Stimulated activated CD4-positive, alpha-beta T cell treated with anti-CD3 and anti-CD28 coated beads, Interleukin-1b, Interleukin-23, amount 100 ng/mL, for 24 hours (primary cell): ENCODE results near the gene CBFA2T2.
A peak's percentile ranks its signal among the peaks of the same experiment; 100 is the strongest.

Experiments used
- DNase-seq, 4 experiments: peaks; one replicate each; pipeline ENCODE4 v3.0.0-alpha.2; 2020; ENCODE audit warnings: low read depth in 4 of 4, low spot score in 1 of 4

CBFA2T2 gene

DNA sequence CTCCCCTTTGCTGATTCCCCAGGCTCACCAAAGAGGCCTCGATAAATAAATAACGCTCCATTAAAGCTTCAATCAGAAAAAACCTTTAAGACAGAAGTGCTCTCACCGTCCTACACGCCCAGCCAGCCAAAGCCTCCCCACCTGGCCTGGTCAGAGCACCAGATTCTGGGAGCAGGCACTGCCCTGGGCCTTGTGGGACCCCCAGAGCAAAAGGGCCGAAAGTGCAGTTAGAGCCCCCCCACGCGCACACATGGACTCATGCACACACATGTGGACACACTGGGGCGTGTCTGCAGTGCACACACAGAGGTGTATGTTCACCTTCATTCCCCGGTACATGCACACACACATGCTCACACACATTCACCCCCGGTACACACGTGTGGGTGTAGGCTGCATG lies 186.2 kb downstream of the CBFA2T2 start:
- no peak for DNase-seq

DNA sequence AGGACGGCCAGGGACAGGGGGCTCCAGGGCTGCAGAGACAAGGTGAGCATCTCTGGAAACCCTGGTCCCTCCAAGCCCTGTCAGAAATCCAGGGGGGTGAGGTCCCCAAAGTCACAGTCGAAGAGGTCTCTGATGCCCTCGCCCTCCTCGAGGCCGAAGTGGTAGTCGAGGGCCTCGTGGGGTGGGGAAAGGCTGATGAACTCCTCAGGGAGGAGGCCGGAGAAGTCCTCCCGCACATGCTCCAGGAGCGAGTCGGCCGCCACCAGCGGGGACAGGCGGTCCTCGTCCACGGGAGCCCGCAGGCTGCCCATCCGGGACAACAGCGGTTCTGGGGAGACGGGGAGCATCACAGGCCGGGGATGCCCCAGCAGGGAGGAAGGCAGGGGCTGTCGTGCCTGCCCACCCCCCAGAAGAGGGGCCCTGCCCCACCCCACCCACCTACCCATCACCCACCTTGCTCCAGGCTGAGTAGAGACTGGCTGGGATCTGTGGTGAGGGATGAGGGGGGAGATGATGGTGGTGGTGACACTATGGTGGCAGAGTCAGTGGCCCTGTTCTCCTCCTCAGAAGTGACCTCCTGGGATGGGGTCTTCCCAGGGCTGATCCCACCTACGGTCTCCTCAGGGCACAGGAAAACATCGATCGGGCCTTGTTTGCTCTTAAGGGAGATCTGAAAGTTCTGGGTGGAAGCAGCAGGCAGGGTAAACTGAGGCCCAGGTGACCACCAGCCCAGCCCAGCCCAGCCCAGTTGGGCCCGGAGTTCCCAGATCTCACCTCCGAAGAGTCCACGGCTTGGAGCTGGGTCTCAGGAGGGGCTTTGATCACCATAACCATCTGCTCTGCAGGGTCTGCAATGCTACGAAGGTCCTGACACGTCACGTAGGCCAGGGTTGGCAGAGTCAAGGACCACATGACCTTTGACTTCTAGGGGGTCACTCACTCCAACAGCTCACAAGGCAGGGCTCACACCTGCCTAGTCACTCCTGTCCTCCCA lies 187.1 kb downstream of the CBFA2T2 start:
- DNase-seq = no peak

GRCh38 chr20:33677991-33678702 lies 188.3 kb downstream of the CBFA2T2 start:
- no peak for DNase-seq

GRCh38 chr20:33679758-33680485 lies 190.0 kb downstream of the CBFA2T2 start:
- no peak for DNase-seq

GRCh38 chr20:33680686-33681085 lies 190.8 kb downstream of the CBFA2T2 start:
- DNase-seq = no peak

DNA sequence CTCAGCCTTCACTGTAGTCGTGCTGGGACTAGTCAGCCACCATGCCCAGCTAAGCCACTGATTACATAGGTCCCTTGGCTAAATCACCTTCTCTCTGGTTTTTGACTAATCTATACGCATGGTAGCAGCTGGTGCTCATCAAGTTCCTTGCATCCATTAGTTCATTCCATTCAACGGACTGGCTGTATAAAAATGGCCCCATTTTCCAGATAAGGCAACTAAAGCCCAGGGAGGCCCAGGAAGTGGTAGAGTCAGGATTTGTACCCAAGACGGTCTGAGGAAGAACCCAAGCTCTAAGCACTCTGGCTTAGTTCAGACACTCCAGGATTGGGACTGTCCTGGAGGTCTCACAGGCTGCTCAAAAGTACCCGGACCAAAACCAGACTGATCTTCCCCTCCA lies 191.4 kb downstream of the CBFA2T2 start:
- no peak for DNase-seq

DNA sequence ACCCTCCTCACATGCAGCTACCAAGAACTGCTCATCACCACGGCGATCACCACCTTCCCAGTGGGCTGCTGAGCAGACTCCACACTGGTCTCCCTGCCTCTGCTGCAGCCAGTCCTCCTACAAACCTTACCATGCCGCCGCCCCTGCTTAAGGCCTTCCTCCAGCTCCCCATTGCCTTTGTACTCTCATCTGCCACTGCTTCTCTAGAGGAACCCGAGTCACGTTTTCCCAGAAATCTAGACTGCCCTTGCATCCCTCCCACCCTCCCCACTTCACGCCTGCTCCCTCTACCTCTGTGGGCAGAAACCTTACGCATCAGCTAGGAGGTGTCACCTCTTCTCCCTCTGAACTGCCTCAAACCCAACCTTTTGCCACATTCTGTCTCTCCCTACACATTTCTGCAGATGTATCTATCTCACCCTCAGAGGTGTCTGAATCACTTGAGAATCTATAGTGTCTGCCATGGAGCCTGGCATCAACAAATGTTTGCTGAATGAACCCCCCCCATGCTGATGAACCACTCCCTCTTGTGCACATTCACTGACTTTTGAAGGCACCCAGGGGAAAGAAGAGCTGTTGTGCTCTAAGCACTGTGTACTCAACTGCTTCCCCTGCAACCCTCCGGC lies 191.9 kb downstream of the CBFA2T2 start:
- no peak for DNase-seq

DNA sequence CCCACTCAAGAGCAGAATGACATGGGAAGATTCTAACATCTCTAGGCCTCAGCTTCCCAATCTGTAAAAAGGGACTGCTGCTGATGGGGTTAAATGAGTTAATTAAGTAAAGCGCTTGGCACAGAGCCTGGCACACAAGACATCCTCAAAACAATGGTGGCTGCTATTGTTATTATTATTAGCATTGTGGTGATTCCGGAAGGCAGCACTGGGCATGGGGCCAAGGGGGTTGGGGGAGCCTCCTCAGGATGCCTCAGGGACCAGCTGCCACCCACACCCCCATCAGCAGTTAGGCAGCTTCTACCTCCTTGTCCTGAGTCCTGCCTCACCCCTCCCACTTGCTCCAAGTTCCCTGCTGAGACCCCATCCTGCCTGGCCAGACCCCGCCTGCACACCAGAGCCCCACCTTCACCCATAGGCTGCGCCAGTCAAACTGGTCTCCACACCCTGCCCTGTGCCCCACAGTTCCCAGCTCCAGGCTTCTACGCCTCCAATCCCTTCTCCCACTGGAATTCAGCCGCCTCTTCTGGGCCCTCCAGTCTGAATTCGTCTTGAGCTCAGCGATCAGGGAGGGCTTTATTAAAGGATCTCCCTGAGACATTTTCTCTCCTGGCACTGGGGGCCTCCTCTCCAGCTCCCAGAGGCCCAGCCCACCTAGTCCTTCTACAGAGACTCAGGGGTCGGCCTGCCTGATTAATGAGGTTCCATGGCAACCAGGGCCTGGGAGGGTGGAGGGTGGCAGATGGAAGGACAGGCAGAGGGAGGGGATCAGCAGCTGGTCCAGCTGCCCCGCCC lies 194.8 kb downstream of the CBFA2T2 start:
- DNase-seq = no peak

DNA sequence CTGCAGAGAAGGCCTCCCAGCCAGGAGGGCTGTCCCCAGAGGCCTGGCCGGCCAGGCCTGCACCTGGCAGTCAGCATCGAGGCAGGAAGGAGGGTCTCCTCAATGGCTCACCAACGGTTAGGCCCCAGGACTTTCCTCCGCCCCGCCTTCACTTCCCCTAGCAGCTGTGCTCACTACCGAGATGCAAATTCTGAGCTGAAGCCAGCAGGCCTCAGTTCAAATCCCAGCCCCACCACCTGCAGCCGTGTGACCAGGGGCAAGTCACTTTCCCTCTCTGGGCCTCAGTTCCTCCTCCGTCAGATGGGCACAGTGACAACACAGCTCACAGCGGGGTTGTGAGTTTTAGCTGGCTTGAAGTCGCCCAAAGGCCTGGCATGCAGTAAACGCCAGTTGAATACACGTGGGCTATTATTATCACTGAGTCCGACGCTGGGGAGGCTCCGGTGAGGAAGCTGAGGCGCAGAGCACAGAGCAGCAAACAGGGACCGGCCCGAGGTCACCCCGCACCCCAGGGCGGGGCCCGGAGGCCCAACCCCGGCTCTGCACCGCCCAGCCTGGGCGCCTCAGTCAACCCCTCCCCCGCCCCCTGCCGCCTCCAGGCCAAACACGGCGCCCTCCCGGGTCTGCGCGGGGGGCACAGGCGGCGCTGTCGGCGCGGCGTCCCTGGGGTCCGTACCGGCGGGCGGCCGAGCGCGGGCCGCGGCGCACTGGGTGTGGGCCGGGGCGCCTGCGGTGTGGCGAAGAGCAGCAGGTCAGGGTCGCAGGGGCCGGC lies 195.6 kb downstream of the CBFA2T2 start:
- DNase-seq = peak in 3 of 4 experiments; percentile 40 to 79 (median 57)

DNA sequence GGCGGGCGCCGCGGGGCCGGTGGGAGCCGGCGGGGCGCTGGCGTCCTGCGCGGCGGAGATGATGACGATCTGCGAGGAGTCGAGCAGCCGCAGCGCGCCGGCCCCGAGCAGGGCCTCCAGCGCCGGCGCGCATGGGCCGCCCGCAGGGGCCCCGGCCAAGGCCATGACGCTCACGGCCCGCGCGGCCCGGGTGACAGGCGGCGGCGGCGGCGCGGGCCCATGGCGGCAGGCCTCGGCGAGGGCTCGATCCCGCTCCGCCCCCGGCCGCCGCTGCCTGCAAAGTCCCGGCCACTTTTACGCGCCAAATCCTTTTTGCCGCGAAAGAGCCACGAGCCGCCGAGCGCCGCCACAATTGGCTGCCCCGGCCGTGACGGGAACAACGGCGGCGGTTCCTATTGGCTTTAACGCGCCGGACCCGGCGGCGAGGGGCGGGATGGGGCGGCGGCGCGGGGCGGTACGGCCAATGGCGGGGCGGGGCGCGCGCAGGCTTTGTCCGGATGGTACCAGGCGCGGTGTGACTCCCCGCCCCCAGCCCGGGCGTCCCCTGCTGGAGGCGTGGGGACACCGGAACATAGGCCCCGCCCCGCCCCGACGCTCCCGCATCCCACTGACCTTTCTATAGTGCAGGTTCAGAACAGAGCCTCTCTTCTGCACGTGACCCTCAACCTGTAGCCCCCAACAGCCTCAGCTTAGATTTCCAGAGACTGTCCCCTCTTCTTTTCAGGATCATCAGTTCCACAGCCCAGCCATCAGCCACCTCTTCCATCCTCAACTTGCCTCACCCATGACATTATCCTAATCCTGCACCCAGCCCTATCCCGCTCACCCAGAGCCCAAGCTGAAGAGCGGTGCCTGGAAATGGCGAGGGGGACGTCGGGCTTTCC lies 196.4 kb downstream of the CBFA2T2 start, which contains the start of gene E2F1:
E2F1 (minus strand) TSS at position 286 of the 884 bp plus-strand sequence; CDS start at position 165, 121 bp downstream.
- peak; percentile 88 to 97 (median 93) for DNase-seq

GRCh38 chr20:33686984-33687366 lies 197.1 kb downstream of the CBFA2T2 start:
- no peak for DNase-seq

- no peak for DNase-seq
Observed at GRCh38 chr20:33687370-33687915, 197.5 kb downstream of the CBFA2T2 start.

DNA sequence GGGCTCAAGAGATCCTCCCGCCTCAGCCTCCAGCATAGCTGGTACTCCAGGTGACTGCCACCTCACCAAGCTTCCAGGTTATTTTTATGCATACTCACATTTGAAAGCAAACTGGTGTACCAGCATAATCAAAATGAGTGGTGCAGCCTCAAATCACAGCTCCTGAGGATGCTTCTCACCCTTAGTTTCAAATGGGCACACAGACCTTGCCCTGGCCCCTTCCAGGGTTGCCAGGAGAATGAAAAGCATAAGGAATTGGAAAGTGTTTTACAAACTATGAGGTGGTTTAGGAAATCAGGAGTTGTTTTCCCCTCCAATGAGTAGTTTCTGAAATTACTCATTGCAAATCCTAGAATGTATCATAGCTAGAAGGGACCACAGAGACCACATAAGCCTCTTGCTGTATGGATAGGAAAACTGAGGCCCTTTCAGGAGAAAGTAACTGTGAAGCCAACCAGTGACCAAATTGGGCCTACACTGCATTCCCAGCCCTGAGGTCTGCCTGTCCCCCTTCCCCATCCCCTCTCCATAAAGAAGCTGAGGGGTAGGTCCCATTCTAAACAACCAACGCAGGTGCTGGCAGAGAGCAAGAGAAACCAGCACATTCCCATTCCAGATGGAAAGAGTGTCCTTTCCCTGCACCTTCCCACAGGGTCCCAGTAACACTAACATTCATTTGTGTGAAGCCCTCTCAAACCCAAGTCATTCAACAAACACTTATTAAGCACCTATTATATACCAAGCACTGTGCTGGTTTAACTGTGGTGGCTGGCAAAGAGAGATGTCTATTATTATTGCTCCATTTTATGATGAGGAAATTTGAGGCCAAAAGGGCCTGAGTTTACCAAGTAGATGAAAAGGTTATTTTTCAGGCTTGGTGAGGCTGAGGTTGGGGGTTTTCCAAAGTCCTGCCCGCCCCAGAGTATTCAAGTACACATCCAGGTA lies 198.4 kb downstream of the CBFA2T2 start:
- no peak for DNase-seq

DNA sequence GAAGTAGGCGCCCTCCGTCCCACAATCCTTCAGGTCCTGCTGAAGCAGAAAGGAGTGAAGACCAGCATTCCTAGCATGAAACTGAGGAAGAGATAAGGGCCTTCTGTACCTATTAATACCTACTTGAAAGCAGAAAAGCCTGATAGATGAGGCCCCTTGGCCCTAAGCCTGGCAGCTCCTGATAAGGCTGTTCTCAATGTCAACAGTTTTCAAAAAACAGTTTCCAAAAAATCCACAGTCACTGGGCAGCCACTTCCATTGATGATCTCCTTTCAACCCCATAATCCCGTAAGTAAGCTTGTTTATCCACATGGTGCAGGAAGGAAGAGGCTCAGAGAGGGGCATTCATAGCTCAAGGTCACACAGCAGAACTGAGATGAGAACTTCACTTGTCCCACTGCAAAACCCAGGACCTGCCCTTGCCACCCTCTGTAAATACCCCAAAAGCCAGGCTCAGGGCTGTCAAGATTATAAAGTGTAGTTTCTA lies 199.1 kb downstream of the CBFA2T2 start:
- DNase-seq = no peak

DNA sequence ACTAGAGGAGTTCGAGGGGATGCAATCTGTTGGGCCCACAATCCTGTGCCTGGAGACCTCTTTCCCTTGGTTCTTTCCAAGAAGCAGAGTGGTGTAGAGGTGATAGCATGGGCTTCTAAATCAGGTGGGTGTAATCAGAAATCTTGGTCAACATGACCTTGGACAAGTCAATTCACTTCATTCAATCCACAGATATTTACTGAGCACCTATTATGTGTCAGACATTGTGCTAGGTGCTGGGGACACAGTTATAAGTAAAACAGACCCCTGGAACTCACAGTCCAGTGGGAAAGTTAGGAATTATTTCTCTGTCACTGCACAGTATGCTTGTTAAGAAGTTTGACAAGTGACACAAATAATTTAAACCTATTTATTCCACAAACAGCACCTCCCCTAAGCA lies 199.6 kb downstream of the CBFA2T2 start:
- no peak for DNase-seq

- DNase-seq = peak in 2 of 4 experiments; percentile 28 to 36
Observed at GRCh38 chr20:33689973-33690372, 200.1 kb downstream of the CBFA2T2 start.

DNA sequence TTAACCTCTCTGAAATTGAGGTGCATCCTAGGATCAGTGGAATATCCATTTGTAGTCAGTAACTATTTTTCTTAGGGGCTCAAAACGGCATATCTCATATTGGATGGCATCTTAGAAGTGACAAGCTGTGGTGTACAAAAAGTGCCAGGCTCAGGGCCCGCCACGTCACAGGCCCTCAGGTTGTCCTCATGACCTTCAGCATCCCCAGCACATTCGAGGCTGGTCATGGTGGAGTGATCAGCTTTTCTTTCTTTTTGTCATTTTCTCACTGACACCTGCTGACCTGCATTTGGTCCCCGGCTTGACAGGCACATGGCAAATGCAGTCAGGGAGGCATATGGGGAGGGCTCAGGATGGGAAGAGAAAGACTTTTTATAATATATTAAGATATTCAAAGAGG lies 203.4 kb downstream of the CBFA2T2 start:
- no peak for DNase-seq
